Fibroblast of villous mesenchyme (primary cell): ENCODE measurements around the gene UBE2G2. TPM values are rescaled to one million over a fixed set of nuclear protein-coding genes. Genes with fewer than 3 reads are reported as not detected.
"Not testable (repeated sequence)": the region's sequence is repeated elsewhere in the genome, so short reads cannot be mapped to it uniquely, and the experiment has no call there.

Source experiments
- DNase-seq: peaks from one replicate; pipeline ENCODE4 v3.0.0-alpha.2; 2010; ENCODE audit warnings: low read depth
- H3K4me3 ChIP-seq: 2 replicates; pipeline ENCODE4 v1.5.1; 2011; ENCODE audit warnings: low read depth, mild to moderate bottlenecking, low read length
- CTCF ChIP-seq: IDR thresholded peaks from 2 replicates; pipeline ENCODE4 v1.5.1; 2012; ENCODE audit warnings: low read depth, mild to moderate bottlenecking, low read length; ENCODE audit not compliant: insufficient read depth
- total RNA-seq: library from RNA; depleted of rRNA; stranded (reverse); fragments of >200 nt; gene quantifications from 2 replicates; pipeline ENCODE4 v1.2.3, GENCODE V29; 2012

Gene UBE2G2
- total RNA-seq, 1 donor: 88.5 TPM

- no peak for TF ChIP-seq CTCF
- H3K4me3 ChIP-seq: no peak overlapping the region
- DNase-seq: no peak
Measured at GRCh38 chr21:44836349-44836665, 34.7 kb upstream of the UBE2G2 start.

DNA sequence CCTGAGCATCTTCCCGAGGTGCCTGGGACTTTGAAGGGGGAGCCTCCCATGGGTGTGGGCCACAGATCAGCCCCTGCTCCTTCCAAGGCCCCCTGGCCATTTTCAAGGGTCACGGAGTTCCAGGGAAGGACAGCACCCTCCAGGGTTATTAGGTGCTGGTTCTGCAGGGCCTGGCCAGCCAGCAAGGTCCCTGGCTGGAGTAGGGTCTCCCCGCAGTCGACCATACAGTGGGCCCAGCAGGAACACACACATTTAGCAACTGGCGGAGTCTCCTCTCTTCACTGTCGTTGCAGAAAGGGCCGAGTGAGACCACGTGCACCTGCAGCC lies 34.0 kb upstream of the UBE2G2 start:
- TF ChIP-seq CTCF: no peak
- DNase-seq: no peak
- no peak overlapping the region for H3K4me3 ChIP-seq

DNA sequence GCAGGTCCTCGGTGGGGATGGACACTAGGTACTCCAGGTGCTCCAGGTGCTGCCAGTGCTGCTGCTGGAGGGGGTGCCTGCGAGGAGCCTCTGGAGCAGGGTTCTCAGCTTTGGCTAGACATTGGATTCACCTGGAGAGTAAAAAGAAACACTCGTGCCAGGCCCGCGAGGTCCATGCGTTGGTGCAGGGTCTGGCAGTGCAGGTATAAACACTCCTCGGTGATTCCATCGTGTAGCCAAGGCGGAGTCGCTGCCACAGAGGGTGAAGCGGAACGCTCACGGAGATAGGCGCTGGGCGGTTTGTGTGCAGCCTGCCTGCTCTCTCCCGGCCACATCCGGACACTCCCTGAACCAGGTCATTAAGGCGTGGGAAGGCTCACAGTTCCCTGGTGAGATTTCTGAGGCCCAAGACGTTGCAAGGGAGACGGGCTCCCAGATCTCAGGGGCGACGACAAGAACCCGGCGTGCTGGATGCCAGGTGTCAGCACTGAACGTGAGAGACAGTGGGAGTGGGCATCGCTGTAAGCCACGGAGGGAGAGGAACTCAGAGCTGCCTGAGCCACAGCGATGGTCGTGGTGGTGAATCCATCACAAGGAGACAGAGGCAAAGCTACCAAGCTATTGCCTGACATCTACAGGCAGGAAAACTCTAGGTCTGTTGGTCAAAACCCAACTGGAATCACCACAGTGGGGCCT lies 33.5 kb upstream of the UBE2G2 start:
- H3K4me3 ChIP-seq: no peak overlapping the region
- no peak for DNase-seq
- no peak for TF ChIP-seq CTCF

GRCh38 chr21:44834231-44834950 lies 32.8 kb upstream of the UBE2G2 start:
- TF ChIP-seq CTCF: no peak
- no peak overlapping the region for H3K4me3 ChIP-seq
- DNase-seq: no peak

DNA sequence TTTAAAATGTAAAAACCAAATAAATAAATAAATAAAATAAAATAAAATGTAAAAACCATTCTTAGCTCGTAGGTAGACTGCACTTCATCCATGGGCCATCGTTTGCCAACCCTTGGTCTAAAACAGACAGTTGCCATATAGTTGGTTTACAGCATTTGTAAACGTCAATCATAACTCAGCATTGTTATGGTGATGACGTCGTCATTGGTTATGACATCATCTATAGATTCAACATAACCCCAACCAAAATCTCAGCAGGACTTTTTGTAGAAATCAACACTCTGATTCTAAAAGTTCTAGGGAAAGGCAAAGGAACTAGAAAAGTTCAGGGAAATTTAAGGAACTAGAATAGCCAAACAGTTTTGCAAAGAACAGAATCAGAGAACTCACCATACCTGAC lies 32.0 kb upstream of the UBE2G2 start:
- H3K4me3 ChIP-seq: no peak overlapping the region
- no peak for TF ChIP-seq CTCF
- DNase-seq: no peak

DNA sequence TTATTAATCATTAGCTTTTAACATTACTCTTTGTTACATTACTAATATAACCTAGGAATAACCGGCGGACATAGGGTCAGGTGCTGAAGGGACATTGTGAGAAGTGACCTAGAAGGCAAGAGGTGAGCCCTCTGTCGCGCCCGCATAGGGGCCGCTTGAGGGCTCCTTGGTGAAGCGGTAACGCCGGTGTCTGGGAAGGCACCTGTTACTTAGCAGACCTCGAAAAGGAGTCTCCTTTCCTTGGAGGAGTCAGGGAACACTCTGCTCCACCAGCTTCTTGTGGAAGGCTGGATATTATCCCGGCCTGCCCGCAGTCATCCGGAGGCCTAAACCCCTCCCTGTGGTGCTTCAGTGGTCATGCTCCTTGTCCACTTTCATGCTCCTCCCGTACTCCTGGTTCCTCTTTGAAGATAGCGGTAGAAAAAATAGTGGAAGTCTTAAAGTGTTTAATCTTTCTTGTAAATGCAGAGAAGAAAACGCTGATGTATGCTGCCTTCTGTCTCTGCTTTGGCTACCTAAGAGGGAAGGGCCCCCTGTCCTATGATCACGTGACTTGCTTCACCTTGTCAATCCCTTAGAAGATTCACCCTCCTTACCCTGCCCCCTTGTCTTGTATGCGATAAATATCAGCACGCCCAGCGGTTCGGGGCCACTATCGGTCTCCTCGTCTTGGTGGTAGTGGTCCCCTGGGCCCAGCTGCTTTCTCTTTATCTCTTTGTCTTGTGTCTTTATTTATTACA lies 31.1 kb upstream of the UBE2G2 start:
- H3K4me3 ChIP-seq, DNase-seq: not testable (repeated sequence)

GRCh38 chr21:44831227-44831860 lies 29.7 kb upstream of the UBE2G2 start:
- no peak for TF ChIP-seq CTCF
- no peak overlapping the region for H3K4me3 ChIP-seq
- no peak for DNase-seq
